RWPE2 (cell line): ENCODE measurements around the gene GMEB2.

ENCODE experiments used
- ATAC-seq: fragments of 200-7000 bp; cut with Tn5 transposase; 3 replicates; pipeline ENCODE4 v1.9.1; 2021; ENCODE audit warnings: low read depth
- DNase-seq: peaks from one replicate; pipeline ENCODE4 v3.0.0-alpha.2; 2020; ENCODE audit warnings: low spot score
- H3K27ac ChIP-seq: fragments of 450-650 bp; 2 replicates; pipeline ENCODE4 v1.5.1; 2017; ENCODE audit warnings: mild to moderate bottlenecking; ENCODE audit not compliant: poor library complexity, severe bottlenecking
- H3K27me3 ChIP-seq: fragments of 250-450 bp; sonication (Bioruptor Pico); 2 replicates; pipeline ENCODE4 v1.5.1; 2021; ENCODE audit warnings: mild to moderate bottlenecking, moderate library complexity; ENCODE audit not compliant: insufficient read depth, poor library complexity, severe bottlenecking
- H3K36me3 ChIP-seq: fragments of 250-450 bp; sonication (Bioruptor Pico); 2 replicates; pipeline ENCODE4 v1.5.1; 2020; ENCODE audit warnings: low read depth, mild to moderate bottlenecking, moderate library complexity
- H3K4me1 ChIP-seq: fragments of 250-450 bp; sonication (Bioruptor Pico); 2 replicates; pipeline ENCODE4 v1.5.1; 2021; ENCODE audit warnings: mild to moderate bottlenecking, moderate library complexity; ENCODE audit not compliant: insufficient read depth, poor library complexity, severe bottlenecking
- H3K4me3 ChIP-seq: fragments of 250-450 bp; sonication (Bioruptor Pico); 2 replicates; pipeline ENCODE4 v1.5.1; 2021; ENCODE audit warnings: mild to moderate bottlenecking, moderate library complexity; ENCODE audit not compliant: severe bottlenecking
- H3K9me3 ChIP-seq: fragments of 250-450 bp; sonication (Bioruptor Pico); 2 replicates; pipeline ENCODE4 v1.5.1; 2021; ENCODE audit warnings: mild to moderate bottlenecking, moderate library complexity; ENCODE audit not compliant: severe bottlenecking
- TF ChIP-seq, protein P1 (sequence below): fragments of 450-650 bp; IDR thresholded peaks from one replicate; pipeline ENCODE4 v1.5.1; 2017; ENCODE audit warnings: mild to moderate bottlenecking, moderate library complexity; ENCODE audit not compliant: poor library complexity, severe bottlenecking

Gene GMEB2

DNA sequence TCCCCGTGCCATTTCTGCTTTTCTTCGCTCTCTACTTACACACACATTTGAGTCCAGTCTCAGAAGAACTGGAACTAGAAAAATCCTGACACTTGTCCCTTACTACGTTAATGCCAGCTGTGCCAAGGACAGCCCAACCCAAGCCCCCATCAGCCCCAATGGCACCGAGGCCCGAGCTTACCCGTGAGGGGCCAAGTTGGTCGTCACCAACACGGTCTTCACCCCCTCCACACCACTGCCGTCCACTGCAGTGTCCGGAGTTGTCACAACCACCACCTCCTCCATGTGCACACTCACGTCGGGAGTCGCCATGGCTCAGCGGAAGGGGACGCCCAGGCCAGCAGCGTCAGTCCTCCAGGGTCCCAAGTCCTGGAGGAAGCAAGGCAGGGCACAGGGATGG, 7.8 kb downstream of the GMEB2 start:
- H3K4me1 ChIP-seq, result no peaks in the 10 kb centered on the region
- H3K4me3 ChIP-seq, result no peak overlapping the region
- H3K27ac ChIP-seq, result no peak overlapping the region
- peak; percentile 77 for DNase-seq
- H3K9me3 ChIP-seq, result no peaks in the 10 kb centered on the region
- H3K36me3 ChIP-seq, result peaks cover 50% of the 10 kb centered on the region
- TF ChIP-seq, protein P1, sequence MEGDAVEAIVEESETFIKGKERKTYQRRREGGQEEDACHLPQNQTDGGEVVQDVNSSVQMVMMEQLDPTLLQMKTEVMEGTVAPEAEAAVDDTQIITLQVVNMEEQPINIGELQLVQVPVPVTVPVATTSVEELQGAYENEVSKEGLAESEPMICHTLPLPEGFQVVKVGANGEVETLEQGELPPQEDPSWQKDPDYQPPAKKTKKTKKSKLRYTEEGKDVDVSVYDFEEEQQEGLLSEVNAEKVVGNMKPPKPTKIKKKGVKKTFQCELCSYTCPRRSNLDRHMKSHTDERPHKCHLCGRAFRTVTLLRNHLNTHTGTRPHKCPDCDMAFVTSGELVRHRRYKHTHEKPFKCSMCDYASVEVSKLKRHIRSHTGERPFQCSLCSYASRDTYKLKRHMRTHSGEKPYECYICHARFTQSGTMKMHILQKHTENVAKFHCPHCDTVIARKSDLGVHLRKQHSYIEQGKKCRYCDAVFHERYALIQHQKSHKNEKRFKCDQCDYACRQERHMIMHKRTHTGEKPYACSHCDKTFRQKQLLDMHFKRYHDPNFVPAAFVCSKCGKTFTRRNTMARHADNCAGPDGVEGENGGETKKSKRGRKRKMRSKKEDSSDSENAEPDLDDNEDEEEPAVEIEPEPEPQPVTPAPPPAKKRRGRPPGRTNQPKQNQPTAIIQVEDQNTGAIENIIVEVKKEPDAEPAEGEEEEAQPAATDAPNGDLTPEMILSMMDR, result no peak
- no peaks in the 10 kb centered on the region for H3K27me3 ChIP-seq
- ATAC-seq, result no peak

GRCh38 chr20:63618291-63618980, 8.5 kb downstream of the GMEB2 start:
- H3K36me3 ChIP-seq, result peaks cover 56% of the 10 kb centered on the region
- no peaks in the 10 kb centered on the region for H3K4me1 ChIP-seq
- no peak overlapping the region for H3K4me3 ChIP-seq
- H3K27ac ChIP-seq, result no peak overlapping the region
- DNase-seq (peak; percentile 72), ATAC-seq (peak; percentile 7; the same call in 1 of the 3 replicates)
- no peaks in the 10 kb centered on the region for H3K9me3 ChIP-seq
- TF ChIP-seq, protein P1, result no peak
- no peaks in the 10 kb centered on the region for H3K27me3 ChIP-seq

- no peaks in the 10 kb centered on the region for H3K4me1 ChIP-seq
- H3K9me3 ChIP-seq, result no peaks in the 10 kb centered on the region
- peaks cover 56% of the 10 kb centered on the region for H3K36me3 ChIP-seq
- ATAC-seq (no peak), DNase-seq (peak; percentile 80)
- H3K27me3 ChIP-seq, result no peaks in the 10 kb centered on the region
- TF ChIP-seq, protein P1, result no peak
- H3K4me3 ChIP-seq, result no peak overlapping the region
- H3K27ac ChIP-seq, result no peak overlapping the region
Observed at GRCh38 chr20:63617876-63618265, 9.0 kb downstream of the GMEB2 start.

- Histone ChIP-seq H3K36me3 (peaks cover 56% of the 10 kb centered on the region), H3K4me3 (no peak overlapping the region), H3K27ac (no peak overlapping the region), H3K9me3 (no peaks in the 10 kb centered on the region), H3K27me3 (no peaks in the 10 kb centered on the region), H3K4me1 (no peaks in the 10 kb centered on the region)
- DNase-seq (peak; percentile 91), ATAC-seq (no peak)
- TF ChIP-seq, protein P1, result no peak
Observed at GRCh38 chr20:63617092-63617875, 9.6 kb downstream of the GMEB2 start.
